ENCODE results near the gene KYNU.

The KYNU gene

DNA sequence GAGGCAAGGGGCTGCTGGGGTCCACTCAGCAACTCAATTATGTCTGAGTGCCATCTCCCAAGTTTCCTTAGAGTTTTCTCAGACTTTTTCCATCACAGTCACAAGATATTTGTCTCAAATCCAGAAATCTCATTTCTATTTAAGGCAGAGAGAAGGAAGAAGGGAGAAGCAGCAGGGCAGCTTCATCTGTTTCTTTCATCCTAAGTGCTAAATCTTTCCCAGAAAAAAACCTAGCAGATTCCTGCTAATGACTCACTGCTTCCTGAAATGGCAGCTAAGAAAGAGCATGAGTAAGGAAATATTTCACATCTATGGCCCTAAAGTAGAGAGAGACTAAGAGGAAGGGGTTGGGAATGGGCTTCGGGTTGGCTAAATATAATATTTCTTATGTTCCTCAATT is 88.0 kb downstream of the KYNU start:
- no peak overlapping the region for H3K4me3 ChIP-seq (ENCODE audit: control insufficient read depth, low read depth, low read length)
- DNase-seq (ENCODE audit: low read depth): no peak
- TF ChIP-seq, protein P1, sequence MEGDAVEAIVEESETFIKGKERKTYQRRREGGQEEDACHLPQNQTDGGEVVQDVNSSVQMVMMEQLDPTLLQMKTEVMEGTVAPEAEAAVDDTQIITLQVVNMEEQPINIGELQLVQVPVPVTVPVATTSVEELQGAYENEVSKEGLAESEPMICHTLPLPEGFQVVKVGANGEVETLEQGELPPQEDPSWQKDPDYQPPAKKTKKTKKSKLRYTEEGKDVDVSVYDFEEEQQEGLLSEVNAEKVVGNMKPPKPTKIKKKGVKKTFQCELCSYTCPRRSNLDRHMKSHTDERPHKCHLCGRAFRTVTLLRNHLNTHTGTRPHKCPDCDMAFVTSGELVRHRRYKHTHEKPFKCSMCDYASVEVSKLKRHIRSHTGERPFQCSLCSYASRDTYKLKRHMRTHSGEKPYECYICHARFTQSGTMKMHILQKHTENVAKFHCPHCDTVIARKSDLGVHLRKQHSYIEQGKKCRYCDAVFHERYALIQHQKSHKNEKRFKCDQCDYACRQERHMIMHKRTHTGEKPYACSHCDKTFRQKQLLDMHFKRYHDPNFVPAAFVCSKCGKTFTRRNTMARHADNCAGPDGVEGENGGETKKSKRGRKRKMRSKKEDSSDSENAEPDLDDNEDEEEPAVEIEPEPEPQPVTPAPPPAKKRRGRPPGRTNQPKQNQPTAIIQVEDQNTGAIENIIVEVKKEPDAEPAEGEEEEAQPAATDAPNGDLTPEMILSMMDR (IDR thresholded peaks at IDR 0.05; ENCODE audit: control insufficient read depth, insufficient read depth, low read depth, low read length, missing control alignments): no peak

DNA sequence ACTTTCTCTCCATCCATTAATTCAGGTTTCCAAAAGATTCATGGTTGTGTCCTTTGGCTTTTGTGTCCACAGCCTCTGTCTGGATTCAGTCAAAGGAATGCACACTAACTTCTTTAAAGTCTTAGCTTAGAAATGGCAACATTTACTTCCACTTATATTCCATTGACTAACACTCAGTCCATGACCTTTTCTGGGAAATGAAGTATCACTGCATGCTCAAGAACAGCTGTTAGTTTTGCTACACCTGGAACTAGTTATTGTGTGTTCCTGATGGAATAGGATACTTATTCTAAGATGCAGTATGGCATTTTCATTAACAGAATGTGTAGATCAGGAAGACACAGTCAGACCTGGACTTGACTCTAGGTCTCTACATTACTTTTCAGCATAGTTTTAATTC is 88.8 kb downstream of the KYNU start:
- TF ChIP-seq, protein P1 (IDR thresholded peaks at IDR 0.05; ENCODE audit: control insufficient read depth, insufficient read depth, low read depth, low read length, missing control alignments): no peak
- DNase-seq (ENCODE audit: low read depth): no peak
- no peak overlapping the region for H3K4me3 ChIP-seq (ENCODE audit: control insufficient read depth, low read depth, low read length)

- TF ChIP-seq, protein P1 (IDR thresholded peaks at IDR 0.05; ENCODE audit: control insufficient read depth, insufficient read depth, low read depth, low read length, missing control alignments): no peak
- no peak overlapping the region for H3K4me3 ChIP-seq (ENCODE audit: control insufficient read depth, low read depth, low read length)
- DNase-seq (ENCODE audit: low read depth): no peak
These were observed 89.6 kb downstream of the KYNU start for GRCh38 chr2:142967060-142967459.

DNA sequence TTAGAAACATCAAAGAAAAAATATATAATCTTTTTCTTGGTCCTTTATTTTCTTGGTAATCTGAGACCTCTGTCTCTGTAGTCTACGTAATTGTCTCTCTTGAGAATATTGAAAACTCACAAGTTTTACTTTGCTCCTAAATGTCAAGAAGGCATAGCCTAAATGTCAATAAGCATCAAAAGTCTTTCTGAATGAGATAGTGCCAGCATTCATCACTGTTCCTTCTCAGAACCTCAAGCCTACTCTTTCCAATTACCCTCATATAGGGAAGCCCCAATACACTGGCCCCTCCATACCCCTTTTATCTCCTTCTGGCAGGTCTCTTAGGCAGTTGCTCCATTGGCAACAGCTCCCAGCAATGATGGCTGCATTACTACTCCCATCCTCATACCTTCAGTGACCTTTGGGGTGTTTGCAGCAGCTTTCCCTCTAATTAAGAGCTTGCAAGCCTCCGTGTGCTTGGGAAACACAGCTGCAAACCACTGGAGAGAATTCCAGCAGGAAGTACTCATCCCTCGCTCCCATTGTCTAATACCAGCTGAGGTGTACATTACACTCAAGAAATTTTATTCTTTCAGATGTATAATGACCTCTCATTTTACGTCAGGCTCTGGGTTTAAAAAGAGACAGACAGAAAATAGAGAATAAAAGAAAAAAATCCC is 95.8 kb downstream of the KYNU start:
- DNase-seq (ENCODE audit: low read depth): no peak
- TF ChIP-seq, protein P1 (IDR thresholded peaks at IDR 0.05; ENCODE audit: control insufficient read depth, insufficient read depth, low read depth, low read length, missing control alignments): no peak
- no peak overlapping the region for H3K4me3 ChIP-seq (ENCODE audit: control insufficient read depth, low read depth, low read length)

- TF ChIP-seq, protein P1 (IDR thresholded peaks at IDR 0.05; ENCODE audit: control insufficient read depth, insufficient read depth, low read depth, low read length, missing control alignments): no peak
- H3K4me3 ChIP-seq (ENCODE audit: control insufficient read depth, low read depth, low read length): no peak overlapping the region
These were observed 96.4 kb downstream of the KYNU start for GRCh38 chr2:142973822-142974207.

GRCh38 chr2:142974288-142975024 is 97.0 kb downstream of the KYNU start:
- DNase-seq (ENCODE audit: low read depth): no peak
- no peak overlapping the region for H3K4me3 ChIP-seq (ENCODE audit: control insufficient read depth, low read depth, low read length)
- TF ChIP-seq, protein P1 (IDR thresholded peaks at IDR 0.05; ENCODE audit: control insufficient read depth, insufficient read depth, low read depth, low read length, missing control alignments): no peak

More at GRCh38 chr2:142973822-142974207, 96.4 kb downstream of the KYNU start:
- DNase-seq (ENCODE audit: low read depth): no peak
